Stimulated activated CD4-positive, alpha-beta T cell treated with anti-CD3 and anti-CD28 coated beads, Interleukin-1b, Interleukin-23, amount 100 ng/mL, for 4 hours (primary cell): ENCODE data around the gene SCN4B.

Experiments used
- DNase-seq, 2 donors: peaks; one replicate each; pipeline ENCODE4 v3.0.0-alpha.2; 2020; ENCODE audit warnings: low read depth in 2 of 2

The SCN4B gene

DNA sequence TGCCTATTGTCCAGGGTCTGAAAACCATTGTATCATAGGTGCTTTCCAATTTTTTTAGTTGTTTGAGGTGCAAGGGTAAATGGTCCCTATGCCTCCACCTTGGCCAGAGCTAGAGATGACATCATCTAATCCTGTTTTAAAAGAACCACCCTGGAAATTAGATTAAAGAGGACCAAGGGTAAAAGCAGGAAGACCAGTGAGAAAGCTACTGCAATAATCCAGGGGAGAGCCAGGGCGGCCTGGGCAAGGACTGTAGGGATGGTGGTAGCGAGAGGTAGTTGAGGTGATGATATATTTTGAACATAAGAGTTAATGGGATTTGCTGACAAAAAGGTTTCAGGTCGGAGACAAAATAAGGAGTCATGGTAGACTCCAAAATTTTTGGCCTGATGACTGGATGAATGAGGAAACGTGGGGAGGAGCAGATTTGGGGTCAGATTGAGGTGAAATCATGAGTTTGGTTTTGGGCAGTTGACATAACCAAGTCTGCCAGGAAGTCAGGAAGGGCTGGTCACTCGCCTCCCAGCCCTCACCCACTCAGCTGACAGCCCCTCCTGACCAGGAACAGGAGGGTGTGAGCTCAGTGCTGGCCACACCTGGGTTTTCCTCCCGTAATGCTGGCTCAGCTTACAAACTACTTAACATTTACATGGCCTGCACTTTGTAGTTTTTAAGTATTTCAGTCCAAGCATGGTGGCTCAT, 23.0 kb downstream of the SCN4B start:
- no peak for DNase-seq

- no peak for DNase-seq
Measured at GRCh38 chr11:118128721-118129470, 23.7 kb downstream of the SCN4B start.

GRCh38 chr11:118128310-118128709, 24.3 kb downstream of the SCN4B start:
- DNase-seq = no peak

DNA sequence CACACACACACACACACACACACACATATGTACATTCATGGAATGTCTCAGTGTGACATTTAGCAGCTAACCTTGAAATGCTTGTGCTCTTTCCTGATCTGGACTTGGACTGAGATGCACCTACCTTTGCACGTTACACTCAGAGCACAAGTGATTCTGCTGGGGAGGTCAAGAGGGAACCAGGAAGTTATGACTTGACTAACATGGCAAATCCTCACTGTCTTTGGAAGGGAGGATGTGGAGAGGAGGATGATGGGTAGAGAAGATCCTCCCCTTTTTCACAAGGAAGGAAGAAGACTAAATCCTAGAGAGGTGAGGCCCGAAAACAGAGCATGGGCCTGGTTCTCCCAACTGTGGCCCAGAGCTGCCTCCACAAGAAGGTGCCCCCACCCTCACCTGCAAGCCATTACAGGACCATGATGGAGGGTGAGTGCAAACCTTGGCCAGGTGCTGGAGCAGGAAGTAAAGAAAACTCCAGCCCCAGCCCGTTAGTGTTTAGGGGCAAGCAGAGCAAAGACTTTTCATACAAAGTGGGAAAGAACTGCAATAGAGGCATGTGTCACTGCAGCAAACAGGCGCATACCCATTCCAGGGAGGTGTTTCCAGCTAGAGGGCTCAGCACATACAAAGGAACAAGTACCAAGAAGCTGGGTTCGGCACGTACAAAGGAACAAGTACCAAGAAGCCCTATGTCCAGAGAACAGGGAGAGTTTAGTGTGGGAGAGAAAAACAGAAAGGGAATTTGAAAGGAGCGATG, 26.4 kb downstream of the SCN4B start:
- no peak for DNase-seq

- no peak for DNase-seq
Measured at GRCh38 chr11:118124929-118125535, 27.6 kb downstream of the SCN4B start.

DNA sequence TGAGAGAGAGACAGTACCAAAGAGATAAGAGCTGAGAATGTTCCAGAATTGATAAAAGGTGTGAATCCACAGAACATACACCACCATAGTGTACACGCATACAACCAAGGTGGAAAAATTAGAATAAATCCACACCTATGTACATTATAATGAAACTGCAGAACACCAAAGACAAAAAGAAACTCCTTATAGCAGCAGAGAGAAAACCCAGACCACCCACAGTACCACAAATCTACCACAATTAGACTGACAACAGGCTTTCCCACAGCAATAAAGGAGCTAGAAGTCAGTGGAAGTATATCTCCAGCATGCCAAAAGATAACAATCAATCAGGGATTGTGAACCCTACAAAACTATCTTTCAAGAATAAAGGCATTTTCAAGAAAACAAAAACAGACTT, 31.8 kb downstream of the SCN4B start:
- DNase-seq = no peak

DNA sequence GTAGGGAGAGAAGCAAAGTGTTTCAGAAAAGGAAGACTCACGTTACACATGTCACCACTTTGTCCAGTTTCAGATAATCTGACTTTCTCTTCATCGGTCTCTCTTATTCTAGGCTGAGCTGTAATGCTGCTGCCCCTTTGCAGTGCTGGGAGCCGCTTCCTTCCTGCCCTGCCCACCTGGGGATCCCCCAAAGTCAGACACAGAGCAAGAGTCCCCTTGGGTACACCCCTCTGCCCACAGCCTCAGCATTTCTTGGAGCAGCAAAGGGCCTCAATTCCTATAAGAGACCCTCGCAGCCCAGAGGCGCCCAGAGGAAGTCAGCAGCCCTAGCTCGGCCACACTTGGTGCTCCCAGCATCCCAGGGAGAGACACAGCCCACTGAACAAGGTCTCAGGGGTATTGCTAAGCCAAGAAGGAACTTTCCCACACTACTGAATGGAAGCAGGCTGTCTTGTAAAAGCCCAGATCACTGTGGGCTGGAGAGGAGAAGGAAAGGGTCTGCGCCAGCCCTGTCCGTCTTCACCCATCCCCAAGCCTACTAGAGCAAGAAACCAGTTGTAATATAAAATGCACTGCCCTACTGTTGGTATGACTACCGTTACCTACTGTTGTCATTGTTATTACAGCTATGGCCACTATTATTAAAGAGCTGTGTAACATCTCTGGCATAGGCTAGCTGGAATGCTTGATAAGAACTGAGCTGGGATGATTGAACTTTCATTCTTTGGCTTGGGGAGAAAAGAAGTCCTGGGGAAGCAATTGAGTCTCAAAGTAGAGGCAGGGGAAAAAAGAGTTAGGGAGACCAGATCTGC, 34.6 kb downstream of the SCN4B start:
- DNase-seq = no peak

- no peak for DNase-seq
Measured at GRCh38 chr11:118115048-118115447, 37.6 kb downstream of the SCN4B start.

DNA sequence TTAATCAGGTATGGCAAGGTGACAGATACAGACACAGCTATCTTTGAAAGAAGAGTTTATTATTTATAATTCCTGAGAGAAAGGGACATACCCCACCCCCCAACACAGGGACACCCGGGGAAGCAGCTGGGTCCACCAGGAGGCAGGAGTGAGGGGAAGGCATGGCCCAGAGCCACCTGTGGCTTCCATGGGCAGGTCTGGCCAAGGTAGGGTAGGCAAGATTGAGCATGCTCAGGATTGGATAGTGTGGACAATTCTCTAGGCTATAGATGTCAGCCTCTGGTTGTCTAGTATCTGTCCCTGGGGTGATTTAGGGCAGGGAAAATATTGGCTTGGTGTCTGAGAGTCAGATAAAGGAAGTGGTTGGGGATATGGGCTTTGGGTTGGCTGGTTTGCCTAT, 38.4 kb downstream of the SCN4B start:
- DNase-seq = no peak

- DNase-seq = no peak
Measured at GRCh38 chr11:118112711-118113430, 39.8 kb downstream of the SCN4B start.

DNA sequence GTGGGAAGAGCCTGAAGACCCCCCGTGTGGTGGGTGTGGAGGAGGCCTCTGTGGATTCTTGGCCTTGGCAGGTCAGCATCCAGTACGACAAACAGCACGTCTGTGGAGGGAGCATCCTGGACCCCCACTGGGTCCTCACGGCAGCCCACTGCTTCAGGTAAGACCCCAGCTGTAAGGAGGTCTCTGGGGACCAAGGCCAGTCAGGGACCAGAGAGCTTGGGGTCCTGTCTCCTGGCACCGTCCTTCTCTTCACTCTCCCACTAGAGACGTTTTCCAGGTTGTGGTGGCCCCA, 40.9 kb downstream of the SCN4B start:
- DNase-seq = no peak

GRCh38 chr11:118111019-118111743, 41.4 kb downstream of the SCN4B start:
- no peak for DNase-seq

DNA sequence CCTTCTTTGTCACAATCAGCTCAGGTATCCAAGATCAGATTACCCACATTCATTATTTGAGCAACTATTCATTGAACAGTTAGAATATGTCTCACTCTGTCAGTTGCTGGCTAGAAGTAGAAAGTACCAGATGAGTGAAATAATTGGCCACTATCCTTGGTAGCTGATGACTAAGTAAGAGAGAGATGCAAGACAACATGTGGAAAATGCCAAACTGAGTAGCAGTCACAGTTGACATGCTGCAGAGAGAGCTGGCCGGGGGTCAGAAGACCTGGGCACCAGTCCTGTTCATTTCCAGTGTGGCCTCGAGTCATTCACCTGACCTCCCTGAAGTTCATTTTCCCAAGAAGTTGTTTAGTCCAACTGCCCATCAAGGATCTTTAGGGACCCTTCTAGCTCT, 43.4 kb downstream of the SCN4B start:
- no peak for DNase-seq

DNA sequence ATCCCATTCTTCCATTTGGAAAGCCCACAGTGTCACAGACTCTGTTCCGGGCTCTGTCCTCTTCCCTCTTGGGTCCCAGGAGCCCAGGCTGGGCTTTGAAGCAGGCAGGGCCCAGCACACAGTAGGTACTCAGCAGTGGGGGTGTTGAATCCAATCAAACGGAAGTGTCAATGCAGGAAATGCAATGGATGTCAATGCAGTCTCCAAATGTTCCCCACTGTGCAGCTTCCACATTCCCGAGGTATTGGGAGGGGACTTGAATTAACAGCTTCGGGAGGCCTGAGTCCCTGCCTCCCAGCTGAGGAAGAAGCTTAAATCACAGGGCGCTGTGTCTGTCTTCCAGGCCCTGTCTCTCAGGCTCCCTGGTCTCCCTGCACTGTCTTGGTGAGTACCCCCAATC, 44.1 kb downstream of the SCN4B start:
- no peak for DNase-seq

- DNase-seq = no peak
Measured at GRCh38 chr11:118106789-118107335, 45.8 kb downstream of the SCN4B start.

DNA sequence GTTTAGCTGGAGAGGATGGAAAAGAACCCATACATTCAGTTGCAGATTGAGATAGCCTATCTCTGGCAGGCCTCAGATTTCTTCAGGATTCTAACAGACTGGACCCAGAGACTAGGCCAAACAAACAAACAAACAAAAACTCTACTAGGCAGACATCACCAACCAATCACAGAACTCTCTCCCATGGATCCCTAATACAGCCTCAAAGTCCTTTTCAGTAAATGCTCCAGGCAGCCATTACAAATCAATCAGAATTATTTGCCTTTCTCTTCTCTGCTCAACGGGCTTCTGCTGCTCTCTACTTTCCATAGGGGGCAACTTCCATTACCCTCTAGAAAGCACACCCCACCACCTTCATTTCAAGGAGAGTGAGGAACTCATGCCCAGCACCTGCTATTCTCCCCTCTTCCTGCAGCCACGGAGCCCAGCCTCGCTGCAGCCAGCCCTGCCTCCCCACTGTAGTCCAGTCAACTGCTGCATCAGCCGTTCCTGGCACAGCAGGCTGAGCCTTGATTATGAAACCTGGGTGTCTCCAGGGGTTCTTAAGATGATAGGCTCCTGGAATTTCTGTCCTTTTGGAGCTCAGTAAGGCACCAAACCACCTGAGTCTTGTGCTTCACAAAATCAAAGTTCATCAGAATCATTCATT, 46.8 kb downstream of the SCN4B start:
- DNase-seq = no peak

DNA sequence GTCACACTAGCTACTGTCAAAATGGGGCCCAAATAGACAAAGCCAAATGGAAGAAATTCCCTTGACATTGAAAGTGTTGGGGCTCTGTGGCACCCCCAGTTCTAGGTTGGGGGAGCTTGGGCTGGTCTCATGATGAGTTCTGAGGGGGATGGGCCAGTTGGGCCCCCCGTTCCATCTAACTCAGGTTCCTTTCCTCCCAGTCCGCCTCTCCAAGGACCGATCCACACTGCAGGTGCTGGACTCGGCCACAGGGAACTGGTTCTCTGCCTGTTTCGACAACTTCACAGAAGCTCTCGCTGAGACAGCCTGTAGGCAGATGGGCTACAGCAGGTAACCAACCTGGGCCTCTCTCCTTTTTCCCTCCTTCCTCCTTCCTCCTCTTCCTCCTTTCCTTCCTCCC, 48.1 kb downstream of the SCN4B start:
- DNase-seq = no peak

- no peak for DNase-seq
Measured at GRCh38 chr11:118102721-118103261, 49.8 kb downstream of the SCN4B start.

GRCh38 chr11:118100691-118101232, 51.9 kb downstream of the SCN4B start:
- no peak for DNase-seq
